Measurements from ENCODE around the gene MUL1.

Gene MUL1

DNA sequence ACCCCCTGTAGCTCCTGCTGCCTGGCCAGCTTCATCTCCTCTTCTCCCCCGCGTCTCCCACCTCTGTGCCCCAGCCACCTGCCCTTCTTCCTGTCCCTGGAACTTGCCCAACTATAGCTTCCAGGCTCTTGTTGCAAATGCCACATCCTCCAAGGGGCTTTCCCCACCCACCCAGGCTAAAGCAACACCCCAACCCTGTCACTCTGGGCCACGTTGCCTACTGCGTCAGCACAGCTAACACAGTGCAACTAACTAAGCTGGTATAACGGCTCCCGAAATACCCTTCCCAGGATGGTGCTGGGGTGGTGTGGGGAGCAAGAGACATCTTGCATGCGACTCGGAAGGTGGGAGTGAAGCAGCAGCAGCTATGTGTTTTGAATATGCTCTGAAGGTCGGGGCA lies 41.7 kb downstream of the MUL1 start:
- DNase-seq, result no peak

DNA sequence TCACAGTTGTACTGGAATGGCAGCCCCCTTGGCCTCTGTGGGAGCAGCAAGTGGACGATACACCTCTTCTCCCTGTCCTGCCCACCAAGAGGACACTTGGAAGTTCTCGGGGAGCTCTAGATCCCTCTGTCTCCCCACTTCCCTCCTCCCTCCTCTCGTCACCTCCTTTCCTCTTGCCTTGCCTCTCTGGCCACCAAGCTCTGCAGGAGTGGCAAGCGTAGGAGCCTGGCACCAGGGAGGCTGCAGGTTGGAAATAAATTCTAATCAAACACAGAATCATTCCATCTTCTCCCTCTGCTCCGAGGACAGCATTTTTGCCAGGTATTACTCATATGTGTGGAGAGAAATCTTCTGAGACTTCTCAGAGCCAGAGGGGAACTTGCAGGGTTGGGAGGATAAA lies 42.8 kb downstream of the MUL1 start:
- DNase-seq, result no peak

DNA sequence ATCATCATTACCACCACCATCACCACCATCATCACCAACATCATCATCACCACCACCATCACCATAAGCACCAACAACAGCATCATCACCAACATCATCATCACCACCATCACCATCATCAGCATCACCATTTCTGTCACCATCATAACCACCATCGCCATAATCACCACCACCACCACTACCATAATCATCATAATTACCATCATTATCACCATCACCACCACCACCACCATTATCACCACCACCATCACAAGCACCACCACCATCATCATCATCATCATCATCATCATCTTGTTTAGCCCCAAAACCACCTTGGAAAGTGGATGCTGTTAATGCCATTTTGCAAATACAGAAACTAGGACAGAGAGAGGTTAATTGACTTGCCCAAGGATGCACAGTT lies 44.4 kb downstream of the MUL1 start:
- no peak for DNase-seq

DNA sequence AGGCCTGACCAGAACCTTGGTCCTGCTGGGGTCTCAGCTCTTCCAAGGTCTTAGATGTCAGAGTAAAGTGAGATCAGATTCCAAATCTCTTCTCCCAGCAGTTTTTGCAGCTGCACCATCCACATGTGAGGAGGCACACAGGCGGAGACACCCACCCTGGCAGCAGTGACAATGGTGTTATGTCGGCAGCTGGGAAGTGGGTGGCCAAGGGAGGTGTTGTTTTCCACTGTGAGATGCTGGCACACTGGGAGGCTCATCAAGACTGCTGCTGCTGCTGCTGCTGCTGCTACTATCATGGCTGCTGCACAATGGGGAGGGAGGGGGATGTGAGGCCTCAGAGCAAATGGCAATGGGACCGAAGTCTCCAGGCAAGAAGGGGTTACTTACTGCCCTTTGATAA lies 45.6 kb downstream of the MUL1 start:
- no peak for DNase-seq

DNA sequence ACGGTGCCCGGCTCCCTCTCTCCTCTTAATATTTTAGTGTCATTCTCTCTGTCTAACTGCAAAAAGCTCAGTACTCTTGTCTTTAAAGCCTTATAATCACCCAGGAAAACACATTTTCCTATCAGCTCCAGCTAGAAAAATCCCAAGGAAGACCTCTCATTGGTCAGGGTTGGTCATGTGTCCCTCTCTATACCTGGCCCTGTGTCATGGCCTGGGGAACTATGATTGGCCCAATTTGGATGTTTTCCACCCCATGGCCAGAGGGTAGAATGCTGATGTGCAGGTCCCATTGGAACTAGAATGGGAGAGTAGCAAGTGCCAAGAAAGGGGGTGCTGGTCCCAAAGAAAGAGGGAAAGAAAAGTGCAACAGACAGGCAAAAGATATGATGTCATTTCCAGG lies 49.2 kb downstream of the MUL1 start:
- DNase-seq, result no peak

GRCh38 chr1:20454004-20454403 lies 53.9 kb downstream of the MUL1 start:
- no peak for DNase-seq

DNA sequence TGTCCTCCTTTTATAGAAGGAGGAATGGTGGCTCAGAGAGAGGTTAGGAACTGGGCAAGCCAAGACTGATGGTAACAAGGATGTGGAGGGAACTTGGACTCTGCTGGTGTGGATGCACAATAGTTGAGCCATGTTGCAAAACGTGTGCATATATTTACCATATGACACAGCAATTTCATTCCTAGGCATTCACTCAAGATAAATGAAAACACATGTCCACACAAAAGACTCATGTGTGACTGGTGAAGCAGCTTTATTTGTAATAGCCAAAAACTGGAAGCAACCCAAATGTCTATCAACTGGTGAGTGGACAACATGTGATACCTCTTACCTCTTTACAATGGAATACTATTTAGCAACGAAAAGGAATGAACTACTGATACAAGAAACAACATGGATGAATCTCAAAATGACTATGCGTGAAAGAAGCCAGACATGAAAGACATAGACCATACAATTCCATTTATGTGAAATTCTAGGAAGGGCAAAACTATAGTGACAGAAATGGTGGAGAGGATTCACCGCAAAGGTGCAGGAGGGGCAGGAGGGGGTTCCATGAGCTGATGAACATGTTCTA lies 58.1 kb downstream of the MUL1 start:
- DNase-seq, result no peak
